Tongue (tissue), 2 donors: ENCODE data around the gene KIAA1671. TPM values are rescaled to one million over a fixed set of nuclear protein-coding genes. Genes with fewer than 3 reads are reported as not detected.

Source experiments
- DNase-seq: peaks from one replicate; pipeline ENCODE4 v3.0.0-alpha.2; 2015
- total RNA-seq: library from RNA; depleted of rRNA; stranded (reverse); fragments of >200 nt; gene quantifications from one replicate; pipeline ENCODE4 v1.2.3, GENCODE V29; 2014

The KIAA1671 gene
- total RNA-seq, 1 donor from 2014 or later = 31.7 TPM

DNA sequence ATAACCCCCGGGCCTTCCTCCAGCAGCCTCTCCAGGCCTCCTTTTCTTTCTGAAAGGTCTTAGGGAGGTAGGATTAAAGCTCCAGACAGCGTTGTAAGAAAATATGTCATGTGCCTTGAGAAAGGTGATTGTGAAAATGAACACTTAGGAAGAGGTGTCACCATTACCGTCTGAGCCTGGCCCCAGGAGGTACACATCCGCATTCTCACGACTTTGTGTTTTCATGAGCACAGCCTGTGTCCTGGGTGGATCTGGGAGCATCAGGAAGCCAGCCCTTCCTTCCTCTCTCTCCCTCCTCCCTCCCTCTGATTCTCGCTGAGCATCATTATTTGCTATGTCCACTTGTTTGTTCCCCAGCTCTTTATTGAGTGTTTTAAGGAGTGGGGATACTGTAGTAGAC lies 142.1 kb downstream of the KIAA1671 start:
- DNase-seq = no peak

DNA sequence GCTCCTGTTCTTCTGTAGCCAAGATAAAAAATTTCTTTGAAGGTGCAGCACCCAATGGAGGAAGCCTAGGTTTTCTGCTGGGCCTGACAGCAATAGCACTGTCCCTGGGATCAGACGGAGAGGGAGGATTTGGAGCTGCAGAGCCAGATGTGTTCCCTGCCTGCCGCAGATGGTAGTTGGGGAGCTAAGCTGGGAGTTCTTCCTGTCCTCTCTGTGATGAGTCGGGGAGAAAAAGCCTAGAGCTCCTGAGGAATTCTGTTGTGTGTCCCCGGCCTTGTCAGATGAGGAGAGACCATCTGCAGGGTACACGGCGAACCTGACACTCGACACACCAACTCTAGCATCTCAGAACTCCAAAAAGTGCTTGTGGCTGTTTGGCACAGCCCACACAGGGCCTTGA lies 143.4 kb downstream of the KIAA1671 start:
- no peak for DNase-seq

DNA sequence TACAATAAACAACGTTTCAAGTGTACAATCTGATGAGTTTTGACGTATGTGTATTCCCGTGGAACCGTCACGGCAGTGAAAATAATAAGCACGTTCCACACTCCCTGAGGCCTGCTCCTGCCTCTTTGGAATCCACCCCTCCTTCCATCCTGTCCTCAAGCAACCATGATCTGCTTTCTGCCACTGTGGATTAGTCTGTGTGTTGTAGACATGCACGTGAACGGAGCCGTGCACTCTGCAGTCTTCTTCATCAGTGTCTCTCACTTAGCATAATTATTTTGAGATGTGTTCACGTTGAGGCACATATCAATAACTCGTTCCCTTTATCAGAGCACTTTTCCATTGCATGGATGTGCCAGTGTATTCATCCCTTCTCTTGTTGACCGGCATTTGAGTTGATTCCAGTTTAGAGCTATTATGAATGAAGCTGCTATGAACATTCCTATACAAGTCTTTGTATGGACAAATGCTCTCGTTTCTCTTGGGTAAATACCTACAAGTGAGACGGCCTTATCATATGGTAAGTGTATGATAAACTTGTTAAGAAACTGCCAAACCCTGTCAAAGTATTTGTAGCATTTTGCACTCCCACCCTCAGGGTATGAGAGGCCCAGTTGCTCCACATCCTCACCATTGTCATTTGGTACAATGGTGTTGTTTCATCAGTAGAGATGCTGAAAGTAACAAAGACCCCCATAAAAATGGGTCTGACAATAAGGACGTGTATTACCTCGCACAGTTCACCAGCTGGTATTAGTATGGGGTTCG lies 144.3 kb downstream of the KIAA1671 start:
- no peak for DNase-seq

DNA sequence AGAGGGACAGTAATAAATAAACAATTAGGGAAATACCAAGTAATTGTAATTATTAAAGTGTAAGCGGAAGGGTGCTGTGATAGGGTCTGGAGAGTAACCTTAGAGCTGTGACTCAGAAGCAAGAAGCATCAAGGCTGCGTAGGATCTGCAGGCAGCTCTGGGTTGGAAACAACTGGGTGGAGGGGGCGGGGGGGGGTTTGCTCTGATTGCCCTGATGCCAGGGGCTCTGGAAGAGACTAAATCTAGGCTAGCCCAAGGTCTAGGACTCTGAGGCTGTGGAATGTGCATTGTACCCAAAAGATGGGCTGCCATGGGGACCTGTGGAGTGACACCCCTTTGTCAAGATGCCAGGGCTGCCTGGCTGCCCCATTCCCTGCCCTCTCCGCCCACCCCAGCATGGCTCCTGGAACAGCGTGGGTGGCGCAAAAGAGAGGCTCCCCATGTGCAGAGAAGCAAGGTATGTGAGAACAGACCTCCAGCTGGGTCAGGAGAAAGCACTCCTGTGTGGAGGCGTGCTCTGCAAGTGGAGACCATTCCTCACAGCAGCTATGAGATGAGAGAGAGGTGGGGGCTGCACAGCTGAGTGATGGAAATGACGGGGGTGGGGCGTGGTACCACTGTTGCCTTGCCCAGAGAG lies 146.0 kb downstream of the KIAA1671 start:
- no peak for DNase-seq

DNA sequence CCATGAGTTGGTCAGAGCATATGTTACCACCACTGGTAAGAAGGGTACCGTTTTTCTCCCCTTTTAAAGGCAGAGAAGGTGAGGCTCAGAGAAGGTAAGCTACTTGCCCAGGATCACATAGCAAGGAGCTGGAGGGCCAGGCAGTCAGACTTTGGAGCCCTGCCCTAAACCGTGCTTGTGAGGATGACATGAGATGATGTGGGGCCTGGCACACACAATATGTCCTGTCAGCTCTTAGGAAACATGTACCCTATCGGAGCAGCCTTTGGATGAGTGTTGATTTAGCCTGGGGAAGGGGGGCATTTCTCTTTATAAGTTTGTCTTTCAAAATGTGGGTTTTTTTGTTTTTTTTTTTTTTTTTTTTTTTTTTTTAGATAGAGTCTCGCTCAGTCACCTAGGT lies 146.7 kb downstream of the KIAA1671 start:
- no peak for DNase-seq

DNA sequence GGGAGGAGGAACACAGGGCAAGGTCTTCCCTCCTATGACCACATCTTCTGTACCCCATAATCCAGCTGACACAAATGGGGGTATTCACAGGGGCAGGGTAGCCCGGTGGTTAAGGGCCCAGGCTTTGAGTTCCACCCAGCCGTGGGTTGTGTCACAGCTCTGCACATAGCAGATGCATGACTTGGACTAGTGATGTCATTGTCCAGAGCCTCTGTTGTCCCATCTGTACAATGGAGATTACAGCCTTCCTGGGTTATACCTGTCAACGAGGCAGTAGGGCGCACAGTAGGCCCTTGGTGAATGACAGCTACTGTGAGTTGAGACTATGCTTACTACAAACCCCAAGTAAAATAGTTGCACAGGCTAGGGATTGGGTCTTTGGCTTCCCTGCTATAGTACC lies 147.9 kb downstream of the KIAA1671 start:
- no peak for DNase-seq

DNA sequence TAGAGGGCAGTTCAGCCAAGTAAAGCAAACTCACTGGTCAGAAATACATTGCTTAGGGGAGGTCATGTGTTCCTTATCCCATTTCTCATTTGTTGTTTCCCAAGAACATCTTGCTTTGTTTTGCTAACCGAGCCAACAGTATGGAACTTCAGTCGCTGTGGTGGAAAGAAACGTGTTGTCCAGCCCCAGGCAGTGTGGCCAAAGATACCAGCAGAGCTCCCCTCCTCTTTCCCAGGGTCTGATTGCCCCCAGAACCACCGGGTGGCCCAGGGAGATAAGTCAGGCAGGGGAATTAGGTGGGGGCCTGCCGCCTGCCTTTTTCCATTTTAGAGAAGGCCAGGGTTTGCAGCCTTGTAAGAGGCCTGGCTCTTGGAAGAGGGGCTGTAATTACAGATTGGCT lies 148.4 kb downstream of the KIAA1671 start:
- no peak for DNase-seq

DNA sequence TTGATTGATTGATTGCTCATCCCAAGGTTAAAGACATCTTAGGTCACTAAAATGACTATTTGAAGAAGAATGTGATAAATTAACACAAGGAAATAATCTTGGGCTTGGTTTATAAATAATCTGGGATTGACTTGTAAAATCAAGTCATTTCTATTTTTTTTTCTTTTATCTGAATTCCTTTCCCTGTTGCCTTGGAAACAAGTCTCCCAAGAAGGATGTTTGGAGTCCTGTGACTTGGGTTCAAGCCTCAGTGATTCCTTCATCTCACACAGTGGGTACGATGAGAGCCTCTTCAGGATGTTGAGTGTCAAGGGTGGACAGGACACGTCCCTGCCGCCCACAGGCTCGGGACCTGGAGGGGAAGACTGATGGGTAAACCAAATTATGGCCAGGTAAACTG lies 149.0 kb downstream of the KIAA1671 start:
- no peak for DNase-seq

DNA sequence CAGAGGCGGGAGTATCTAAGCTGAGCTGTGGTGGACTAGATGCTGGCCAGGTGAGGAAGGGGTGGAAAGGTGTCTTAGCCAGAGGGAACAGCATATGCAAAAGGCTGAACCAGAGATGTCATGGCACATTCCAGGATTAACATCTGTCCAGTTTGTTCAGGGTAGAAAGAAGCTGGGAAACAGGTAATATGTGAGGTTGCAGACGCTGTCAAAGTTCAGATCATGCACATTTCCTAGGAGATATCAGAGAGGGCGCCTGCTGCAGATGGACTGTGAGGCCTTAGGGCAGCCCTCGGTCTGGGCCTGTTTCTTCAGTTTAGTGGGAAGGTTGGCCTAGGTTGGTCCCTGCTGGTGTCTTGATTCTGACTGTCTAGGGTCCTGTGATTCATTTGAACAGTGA lies 149.5 kb downstream of the KIAA1671 start:
- no peak for DNase-seq

DNA sequence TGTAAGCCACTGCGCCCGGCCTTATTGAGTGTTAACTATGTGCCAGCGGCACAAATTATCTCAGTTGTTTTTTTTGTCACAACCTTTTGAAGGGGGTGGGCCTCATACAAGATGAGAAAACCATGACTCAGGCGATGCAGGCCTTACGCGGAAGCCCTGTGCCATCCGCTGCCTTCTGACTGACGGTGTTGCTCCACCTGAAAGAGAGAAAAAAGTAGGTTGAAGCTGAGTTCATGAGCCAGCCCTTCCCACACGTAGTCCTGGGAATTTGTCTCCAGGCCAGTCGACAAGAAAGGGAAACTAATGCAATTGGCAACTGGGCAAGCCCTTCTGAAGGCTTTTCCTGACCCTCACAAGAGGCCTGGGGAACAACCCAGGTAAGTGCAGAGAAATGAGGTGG lies 150.2 kb downstream of the KIAA1671 start:
- DNase-seq = no peak

DNA sequence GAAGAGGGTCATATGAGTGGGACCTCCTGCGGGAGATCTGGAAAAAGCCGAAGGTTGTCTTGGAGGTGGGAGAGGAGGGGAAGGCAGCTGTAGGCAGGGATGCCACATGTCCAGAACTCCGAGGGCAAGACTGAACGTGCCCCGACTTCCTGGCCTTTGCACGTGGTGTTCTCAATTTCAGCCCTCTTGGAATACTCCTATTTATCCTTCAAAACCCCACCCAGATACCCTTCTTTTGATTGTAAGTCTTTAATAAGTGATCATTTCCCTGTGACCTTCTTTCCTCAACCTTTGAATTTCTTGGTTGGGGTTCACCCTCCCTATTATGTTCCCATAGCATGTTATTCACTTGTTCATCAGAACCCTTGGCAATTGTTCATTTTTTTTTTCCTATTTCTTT lies 151.9 kb downstream of the KIAA1671 start:
- no peak for DNase-seq

DNA sequence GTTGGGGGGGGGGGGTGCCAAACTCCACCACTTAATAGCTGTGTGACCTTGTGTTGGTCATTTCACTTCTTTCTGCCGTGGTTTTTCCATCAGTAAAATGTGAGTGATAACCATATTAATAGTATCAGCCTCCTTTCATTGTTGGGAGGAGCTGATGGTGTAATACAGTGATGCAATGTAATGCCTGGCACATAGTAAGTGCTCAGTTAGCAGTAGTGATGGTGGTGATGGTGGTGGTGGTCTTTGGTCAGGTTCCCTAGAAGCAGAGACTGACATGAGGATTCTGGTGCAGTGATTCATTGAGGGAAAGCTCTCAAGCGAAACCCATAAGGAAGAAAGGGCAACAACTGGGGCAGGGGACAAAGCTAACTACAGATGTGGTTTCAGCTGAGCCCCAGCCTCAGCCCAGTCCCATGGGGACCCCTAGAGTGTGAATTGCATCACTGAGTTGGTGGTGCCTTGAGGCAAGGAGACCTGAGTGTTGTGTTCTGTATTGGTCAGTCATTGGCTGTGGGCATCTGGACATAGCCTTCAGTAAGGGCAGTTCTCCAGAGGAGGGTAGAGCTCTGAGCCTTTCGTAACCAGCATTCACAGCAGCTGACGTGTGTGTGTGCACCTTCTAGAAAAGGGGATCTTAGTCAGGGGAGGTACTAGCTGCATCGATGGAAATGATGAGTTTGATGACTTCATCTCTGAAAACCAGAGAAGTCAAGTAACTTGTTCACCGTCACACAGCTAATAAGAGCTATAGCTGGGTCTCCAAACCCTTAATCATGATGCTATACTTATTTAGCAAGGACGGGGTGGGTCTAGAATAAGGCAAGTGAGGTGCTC lies 153.5 kb downstream of the KIAA1671 start:
- DNase-seq = no peak

DNA sequence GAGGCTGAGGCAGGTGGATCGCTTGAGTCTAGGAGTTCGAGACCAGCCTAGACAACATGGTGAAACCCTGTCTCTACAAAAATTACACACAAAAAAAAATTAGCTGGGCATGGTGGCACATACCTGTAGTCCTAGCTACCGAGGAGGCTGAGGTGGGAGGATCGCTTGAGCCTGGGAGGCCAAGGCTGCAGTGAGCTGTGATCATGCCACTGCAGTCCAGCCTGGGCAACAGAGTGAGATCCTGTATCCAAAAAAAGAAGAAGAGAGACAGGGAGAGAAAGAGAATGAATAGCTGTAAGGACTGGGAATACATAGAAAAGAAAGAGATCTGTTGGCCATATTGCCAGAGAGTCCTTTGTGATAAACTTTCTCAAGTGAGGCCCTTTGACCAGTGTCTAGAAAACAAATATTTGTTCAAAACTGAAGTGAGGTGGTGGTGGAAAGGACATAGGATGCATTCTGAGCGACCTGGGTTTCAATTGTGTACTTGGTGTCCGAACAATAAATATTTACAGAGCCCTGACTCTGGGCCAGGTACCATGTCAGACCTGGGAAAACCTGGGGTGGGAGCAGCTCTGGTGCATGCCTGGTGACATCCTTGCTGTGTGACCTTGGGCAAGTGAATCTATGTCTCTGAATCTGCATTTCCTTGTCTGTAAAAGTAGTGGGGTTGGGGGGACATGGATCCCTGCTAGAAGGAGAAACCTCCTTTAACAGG lies 157.5 kb downstream of the KIAA1671 start:
- DNase-seq = no peak

DNA sequence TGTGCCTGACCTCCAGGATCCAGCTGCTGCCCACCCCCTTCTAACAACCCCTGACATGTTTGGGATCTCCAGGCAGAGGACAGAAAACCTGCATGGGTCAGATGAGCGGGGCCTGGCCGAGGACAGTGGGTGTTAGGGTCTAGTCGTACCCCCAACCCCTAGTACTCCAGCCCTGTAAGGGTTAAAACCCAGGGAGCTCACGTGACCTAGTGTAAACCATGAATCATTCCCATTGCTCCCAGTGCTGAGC lies 158.0 kb downstream of the KIAA1671 start:
- DNase-seq = no peak

DNA sequence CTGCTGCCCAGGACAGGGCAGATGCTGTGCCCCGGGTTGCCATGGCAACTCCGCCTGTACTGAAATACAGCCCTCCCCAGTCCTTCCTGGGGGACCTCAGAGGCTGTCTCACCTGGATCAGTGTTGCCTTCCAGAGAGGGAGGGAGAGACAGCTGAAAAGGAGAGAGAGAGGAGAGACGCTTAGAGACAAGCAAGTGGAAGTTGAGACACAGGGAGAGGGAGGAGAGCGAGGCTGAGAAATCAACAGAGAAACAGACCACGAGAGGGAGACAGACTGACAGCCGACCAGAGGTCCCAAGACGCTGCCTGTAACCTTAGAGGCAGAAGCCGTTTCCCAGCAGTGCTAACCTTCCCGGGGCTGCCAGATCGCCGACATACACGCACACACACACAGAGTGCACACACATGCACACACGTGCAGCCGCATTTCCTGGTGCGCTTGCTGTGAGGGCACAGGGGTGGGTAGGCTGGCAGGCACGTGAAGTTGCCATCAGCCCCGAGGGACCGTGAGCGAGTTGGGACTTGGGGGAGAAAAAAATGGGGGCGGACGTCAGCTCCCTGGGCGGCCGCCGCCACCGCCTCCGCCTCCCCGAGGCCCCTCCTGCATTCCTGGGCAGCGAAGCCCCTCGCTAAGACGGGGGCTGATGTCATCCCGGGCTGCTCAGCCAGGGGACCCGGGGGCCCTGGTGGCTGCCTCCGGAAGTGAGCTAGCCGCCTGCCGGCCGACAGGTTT lies 158.5 kb downstream of the KIAA1671 start:
- DNase-seq = peak; percentile 89

DNA sequence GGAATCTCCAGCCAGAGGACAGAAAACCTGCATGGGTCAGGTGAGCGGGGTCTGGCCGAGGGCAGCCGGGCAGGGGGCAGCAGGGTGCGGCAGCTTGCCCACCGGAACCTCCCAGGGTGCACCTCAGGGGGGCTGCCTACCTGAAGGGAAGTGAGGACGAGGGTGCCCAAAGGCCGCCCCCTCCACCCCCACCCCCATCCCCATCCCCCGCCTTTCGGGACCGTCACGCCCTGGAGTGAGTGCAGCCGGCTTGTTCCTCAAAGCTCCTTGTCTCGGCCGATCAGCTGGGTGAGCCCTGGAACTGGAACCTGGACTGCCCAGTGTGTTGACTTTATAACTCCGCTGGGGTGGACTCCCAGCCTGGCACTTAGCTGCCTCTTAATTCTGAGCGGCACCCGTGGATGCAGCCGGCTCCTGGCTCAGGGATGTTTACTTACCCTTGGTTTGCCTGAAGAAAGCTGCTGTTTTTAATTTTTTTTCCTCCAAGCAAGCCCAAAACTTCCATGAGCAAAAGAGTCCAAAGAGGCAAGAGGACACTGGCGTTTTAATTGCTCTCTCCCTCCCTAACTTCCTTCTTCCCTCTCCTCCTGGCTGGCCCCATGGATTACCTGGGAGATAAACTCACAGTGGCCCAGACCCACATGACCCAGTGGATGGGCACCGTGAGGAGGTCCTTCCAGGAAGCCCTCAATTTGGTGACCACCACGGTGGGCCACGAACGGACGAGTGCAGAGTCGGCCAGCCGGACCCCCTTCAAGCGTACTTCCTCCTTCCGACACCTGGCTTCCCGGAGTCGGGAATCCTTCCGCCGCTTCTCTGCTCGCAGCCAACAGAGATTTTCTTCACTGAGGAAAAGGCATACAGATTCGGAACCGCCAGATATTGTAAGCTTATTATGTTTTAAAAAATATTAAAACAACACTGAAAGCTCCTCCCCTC lies 159.3 kb downstream of the KIAA1671 start:
- DNase-seq = peak; percentile 56

DNA sequence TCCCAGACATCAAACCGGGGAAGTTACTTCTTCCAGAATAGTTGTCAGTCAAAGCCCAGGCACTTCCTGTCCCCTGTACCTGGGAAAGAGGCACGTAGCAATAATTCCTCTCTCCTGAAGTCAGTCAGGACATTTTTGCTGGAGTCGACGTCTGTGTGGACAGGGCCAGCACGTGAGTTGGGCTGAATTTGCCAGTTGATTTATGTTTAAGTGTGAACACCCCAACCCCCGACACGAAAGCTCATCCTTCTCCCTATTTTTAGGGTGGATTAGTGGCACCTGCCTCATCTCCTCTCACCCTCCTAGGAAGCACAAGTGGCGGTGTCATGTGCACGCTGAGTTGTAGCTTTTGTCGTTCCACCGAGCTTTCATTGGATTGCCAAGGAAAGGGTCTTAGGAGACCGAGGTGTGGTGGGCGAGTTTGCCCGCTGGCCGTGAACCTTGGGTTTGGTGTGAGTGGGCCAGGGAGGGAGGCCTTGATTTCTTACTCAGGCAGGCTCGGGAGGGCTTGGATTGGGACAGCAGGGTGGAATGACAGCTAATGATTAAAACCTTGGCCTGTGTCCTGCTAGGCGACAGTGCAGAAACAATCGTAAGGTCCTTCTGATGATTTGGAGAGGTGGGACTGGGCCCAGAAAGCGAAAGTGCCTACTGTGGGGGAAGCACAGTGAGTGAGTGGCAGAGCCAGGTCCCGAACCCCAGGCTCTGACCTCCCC lies 160.2 kb downstream of the KIAA1671 start:
- DNase-seq = peak; percentile 83

DNA sequence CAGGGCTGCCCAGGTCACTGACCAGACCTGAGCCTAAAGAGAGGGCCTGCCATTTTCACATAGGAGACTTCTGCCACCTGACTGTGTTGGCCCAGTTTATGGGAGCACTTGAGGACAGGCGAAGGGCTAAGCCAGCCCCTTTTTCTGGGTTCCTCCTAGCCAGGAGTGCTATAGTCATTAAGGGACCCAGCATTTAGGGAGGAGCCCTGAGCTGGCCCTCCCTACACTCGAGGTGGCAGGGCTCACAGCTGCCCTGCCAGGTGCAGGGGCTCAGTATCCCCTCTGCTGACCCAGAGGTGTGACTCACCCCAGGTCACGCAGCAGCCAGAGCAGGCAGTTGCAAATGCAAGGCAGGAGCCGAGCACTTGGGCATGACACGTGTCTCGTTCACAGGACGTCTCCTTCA lies 160.8 kb downstream of the KIAA1671 start:
- DNase-seq = no peak

DNA sequence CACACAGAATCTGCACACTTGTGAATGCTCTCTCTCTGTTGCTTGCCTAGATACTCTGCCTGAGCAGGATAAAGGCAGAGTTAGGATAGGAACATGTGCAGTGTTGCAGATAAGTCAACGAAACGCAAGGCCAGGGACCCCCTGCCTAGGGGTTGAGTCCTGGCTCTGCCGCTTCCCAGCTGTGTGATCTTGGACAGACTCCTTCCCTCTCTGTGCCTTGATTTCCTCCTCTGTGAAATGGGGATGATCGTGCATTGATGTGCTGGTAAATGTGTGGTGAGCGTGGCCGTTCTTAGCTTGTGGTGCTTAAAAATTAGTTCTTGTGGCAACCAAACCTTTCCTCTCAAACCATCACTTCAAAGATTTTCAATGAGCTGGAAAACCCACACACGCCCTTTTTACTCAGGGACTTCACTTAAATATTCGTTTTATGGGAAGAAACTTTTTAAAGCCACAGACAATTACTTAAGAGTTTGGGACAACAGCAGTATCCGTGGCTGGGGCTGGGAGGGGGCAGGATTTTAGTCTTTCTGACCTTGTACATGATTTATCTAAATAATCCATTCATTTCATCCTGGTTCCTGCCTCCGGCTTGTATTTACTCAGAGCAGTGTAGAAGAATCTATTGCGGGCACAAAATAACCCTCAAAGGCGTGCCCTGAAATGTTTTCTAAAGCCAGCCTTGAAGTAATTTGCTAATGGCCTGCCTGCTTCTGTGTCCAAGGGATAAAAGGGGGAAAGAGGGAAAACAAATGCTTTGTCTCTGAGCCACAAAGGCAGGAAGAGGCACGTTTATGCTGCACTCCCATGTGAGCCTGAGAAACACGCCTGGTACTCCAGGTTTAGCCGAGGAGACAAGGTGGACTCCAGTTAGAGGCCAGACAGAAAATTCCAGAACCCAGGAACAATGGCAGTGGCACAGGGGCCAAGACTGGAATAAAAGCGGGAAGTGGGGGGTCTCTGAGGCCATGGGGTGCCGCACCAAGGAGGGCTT lies 162.2 kb downstream of the KIAA1671 start:
- peak; percentile 20 for DNase-seq
